ENCODE results near the gene RPGRIP1L.
"Not testable (repeated sequence)": the region's sequence is repeated elsewhere in the genome, so short reads cannot be mapped to it uniquely, and the experiment has no call there.

RPGRIP1L gene

GRCh38 chr16:53730693-53731092 is 27.0 kb upstream of the RPGRIP1L start:
- H3K27me3 Mint-ChIP-seq (ENCODE audit: low read depth) = no peaks in the 10 kb centered on the region
- no peak for DNase-seq (ENCODE audit: low spot score)

GRCh38 chr16:53726625-53727024 is 23.0 kb upstream of the RPGRIP1L start:
- Mint-ChIP-seq H3K4me1 (ENCODE audit: low read depth) (no peaks in the 10 kb centered on the region), H3K27ac (no peak overlapping the region), H3K4me3 (no peak overlapping the region), H3K36me3 (ENCODE audit: low read depth) (no peaks in the 10 kb centered on the region), H3K27me3 (ENCODE audit: low read depth) (no peaks in the 10 kb centered on the region), H3K9me3 (no peaks in the 10 kb centered on the region)
- DNase-seq (ENCODE audit: low spot score) = no peak

More at GRCh38 chr16:53730693-53731092, 27.0 kb upstream of the RPGRIP1L start:
- Mint-ChIP-seq H3K27ac (no peak overlapping the region), H3K4me1 (ENCODE audit: low read depth) (peaks cover under 1% of the 10 kb centered on the region), H3K36me3 (ENCODE audit: low read depth) (no peaks in the 10 kb centered on the region), H3K4me3 (no peak overlapping the region), H3K9me3 (no peaks in the 10 kb centered on the region)

- Mint-ChIP-seq H3K4me3 (no peak overlapping the region), H3K36me3 (ENCODE audit: low read depth) (no peaks in the 10 kb centered on the region), H3K27me3 (ENCODE audit: low read depth) (no peaks in the 10 kb centered on the region), H3K4me1 (ENCODE audit: low read depth) (peaks cover 3% of the 10 kb centered on the region), H3K27ac (no peak overlapping the region), H3K9me3 (no peaks in the 10 kb centered on the region)
- DNase-seq (ENCODE audit: low spot score) = no peak
These were observed 17.4 kb upstream of the RPGRIP1L start for GRCh38 chr16:53721017-53721416.

GRCh38 chr16:53717577-53717976 is 13.9 kb upstream of the RPGRIP1L start:
- DNase-seq (ENCODE audit: low spot score) = no peak
- no peak overlapping the region for H3K4me3 Mint-ChIP-seq
- no peaks in the 10 kb centered on the region for H3K36me3 Mint-ChIP-seq (ENCODE audit: low read depth)
- H3K9me3 Mint-ChIP-seq = no peaks in the 10 kb centered on the region
- no peaks in the 10 kb centered on the region for H3K27me3 Mint-ChIP-seq (ENCODE audit: low read depth)
- no peak overlapping the region for H3K27ac Mint-ChIP-seq
- H3K4me1 Mint-ChIP-seq (ENCODE audit: low read depth) = peaks cover 7% of the 10 kb centered on the region

GRCh38 chr16:53715023-53715384 is 11.3 kb upstream of the RPGRIP1L start:
- Mint-ChIP-seq H3K27ac (no peak overlapping the region), H3K4me1 (ENCODE audit: low read depth) (peaks cover 7% of the 10 kb centered on the region), H3K27me3 (ENCODE audit: low read depth) (no peaks in the 10 kb centered on the region), H3K36me3 (ENCODE audit: low read depth) (no peaks in the 10 kb centered on the region), H3K9me3 (no peaks in the 10 kb centered on the region), H3K4me3 (no peak overlapping the region)
- no peak for DNase-seq (ENCODE audit: low spot score)

GRCh38 chr16:53714205-53715022 is 10.8 kb upstream of the RPGRIP1L start:
- H3K36me3 Mint-ChIP-seq (ENCODE audit: low read depth) = no peaks in the 10 kb centered on the region
- H3K27ac Mint-ChIP-seq = no peak overlapping the region
- peaks cover 7% of the 10 kb centered on the region for H3K4me1 Mint-ChIP-seq (ENCODE audit: low read depth)
- H3K9me3 Mint-ChIP-seq = no peaks in the 10 kb centered on the region
- H3K27me3 Mint-ChIP-seq (ENCODE audit: low read depth) = no peaks in the 10 kb centered on the region
- no peak overlapping the region for H3K4me3 Mint-ChIP-seq
- no peak for DNase-seq (ENCODE audit: low spot score)

GRCh38 chr16:53713403-53714204 is 9.9 kb upstream of the RPGRIP1L start:
- H3K27ac Mint-ChIP-seq = no peak overlapping the region
- no peaks in the 10 kb centered on the region for H3K27me3 Mint-ChIP-seq (ENCODE audit: low read depth)
- H3K36me3 Mint-ChIP-seq (ENCODE audit: low read depth) = no peaks in the 10 kb centered on the region
- DNase-seq (ENCODE audit: low spot score) = no peak
- H3K4me1 Mint-ChIP-seq (ENCODE audit: low read depth) = peaks cover 9% of the 10 kb centered on the region
- H3K4me3 Mint-ChIP-seq = no peak overlapping the region
- no peaks in the 10 kb centered on the region for H3K9me3 Mint-ChIP-seq

- no peak for DNase-seq (ENCODE audit: low spot score)
- H3K4me3 Mint-ChIP-seq = no peak overlapping the region
- H3K9me3 Mint-ChIP-seq = no peaks in the 10 kb centered on the region
- H3K36me3 Mint-ChIP-seq (ENCODE audit: low read depth) = peaks cover 3% of the 10 kb centered on the region
- no peaks in the 10 kb centered on the region for H3K27me3 Mint-ChIP-seq (ENCODE audit: low read depth)
- peaks cover 10% of the 10 kb centered on the region for H3K4me1 Mint-ChIP-seq (ENCODE audit: low read depth)
- no peak overlapping the region for H3K27ac Mint-ChIP-seq
These were observed 8.4 kb upstream of the RPGRIP1L start for GRCh38 chr16:53712065-53712464.

- Mint-ChIP-seq H3K27me3 (ENCODE audit: low read depth) (no peaks in the 10 kb centered on the region), H3K9me3 (no peaks in the 10 kb centered on the region), H3K27ac (no peak overlapping the region), H3K36me3 (ENCODE audit: low read depth) (peaks cover 5% of the 10 kb centered on the region), H3K4me3 (no peak overlapping the region), H3K4me1 (ENCODE audit: low read depth) (peaks cover 10% of the 10 kb centered on the region)
- DNase-seq (ENCODE audit: low spot score) = no peak
These were observed 7.7 kb upstream of the RPGRIP1L start for GRCh38 chr16:53711390-53711789.

- Mint-ChIP-seq H3K27me3 (ENCODE audit: low read depth) (no peaks in the 10 kb centered on the region), H3K27ac (no peak overlapping the region), H3K9me3 (no peaks in the 10 kb centered on the region), H3K4me3 (no peak overlapping the region), H3K36me3 (ENCODE audit: low read depth) (peaks cover 11% of the 10 kb centered on the region), H3K4me1 (ENCODE audit: low read depth) (peaks cover 17% of the 10 kb centered on the region)
- no peak for DNase-seq (ENCODE audit: low spot score)
These were observed 4.8 kb upstream of the RPGRIP1L start for GRCh38 chr16:53708490-53708889.

- Mint-ChIP-seq H3K36me3 (ENCODE audit: low read depth) (peaks cover 11% of the 10 kb centered on the region), H3K4me1 (ENCODE audit: low read depth) (peaks cover 17% of the 10 kb centered on the region), H3K9me3 (no peaks in the 10 kb centered on the region), H3K4me3 (no peak overlapping the region), H3K27me3 (ENCODE audit: low read depth) (no peaks in the 10 kb centered on the region), H3K27ac (no peak overlapping the region)
- DNase-seq (ENCODE audit: low spot score) = no peak
These were observed 4.0 kb upstream of the RPGRIP1L start for GRCh38 chr16:53707671-53708070.

GRCh38 chr16:53704445-53704813 is 770 bp upstream of the RPGRIP1L start:
- H3K36me3 Mint-ChIP-seq (ENCODE audit: low read depth) = peaks cover 11% of the 10 kb centered on the region
- peak overlapping the region; percentile 91 for H3K27ac Mint-ChIP-seq
- DNase-seq (ENCODE audit: low spot score) = no peak
- H3K9me3 Mint-ChIP-seq = no peaks in the 10 kb centered on the region
- H3K4me3 Mint-ChIP-seq = peak overlapping the region; percentile 95
- H3K4me1 Mint-ChIP-seq (ENCODE audit: low read depth) = peaks cover 17% of the 10 kb centered on the region
- H3K27me3 Mint-ChIP-seq (ENCODE audit: low read depth) = no peaks in the 10 kb centered on the region

GRCh38 chr16:53698271-53698670 is 5.4 kb downstream of the RPGRIP1L start:
- H3K4me3 Mint-ChIP-seq; H3K27ac Mint-ChIP-seq; H3K27me3 Mint-ChIP-seq (ENCODE audit: low read depth); H3K36me3 Mint-ChIP-seq (ENCODE audit: low read depth); H3K9me3 Mint-ChIP-seq; H3K4me1 Mint-ChIP-seq (ENCODE audit: low read depth); DNase-seq (ENCODE audit: low spot score): not testable (repeated sequence)

- Mint-ChIP-seq H3K27ac (no peak overlapping the region), H3K36me3 (ENCODE audit: low read depth) (peaks cover 6% of the 10 kb centered on the region), H3K27me3 (ENCODE audit: low read depth) (no peaks in the 10 kb centered on the region), H3K4me1 (ENCODE audit: low read depth) (no peaks in the 10 kb centered on the region), H3K4me3 (no peak overlapping the region), H3K9me3 (no peaks in the 10 kb centered on the region)
- no peak for DNase-seq (ENCODE audit: low spot score)
These were observed 8.6 kb downstream of the RPGRIP1L start for GRCh38 chr16:53695070-53695469.
